Testis (tissue), 2 donors: ENCODE measurements around the gene MCF2L.

Experiments
- POLR2A ChIP-seq: fragments of 450-650 bp; IDR thresholded peaks from one replicate; pipeline ENCODE4 v1.6.1; 2017; ENCODE audit warnings: antibody characterized with exemption, mild to moderate bottlenecking, moderate library complexity
- TF ChIP-seq, protein P1 (sequence below), 3 experiments: fragments of 450-650 bp in 2 of 3; fragments of 200-600 bp in 1 of 3; sonication (generic) in 1 of 3; IDR thresholded peaks; one replicate each; pipeline ENCODE4 v1.5.1; 2016 to 2019; ENCODE audit warnings: antibody characterized with exemption in 3 of 3, mild to moderate bottlenecking in 2 of 3, moderate library complexity in 1 of 3

DNA sequence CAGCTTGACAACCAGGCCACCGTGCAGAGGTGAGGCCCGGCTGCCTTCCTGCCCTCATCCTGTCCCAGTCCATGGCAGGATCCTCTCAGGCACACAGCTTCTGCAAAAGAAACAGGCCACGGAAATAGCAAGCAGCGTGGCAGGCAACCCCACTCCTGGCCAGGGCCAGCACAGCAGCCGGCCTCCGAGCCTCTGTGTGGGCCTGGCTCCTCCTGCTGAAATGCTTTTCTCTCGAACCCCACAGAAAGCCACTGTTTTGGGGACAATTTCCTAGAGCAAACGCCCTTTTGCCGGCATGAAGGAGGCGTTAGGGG is 97.1 kb downstream of the MCF2L start:
- no peak for TF ChIP-seq POLR2A
- TF ChIP-seq, protein P1, sequence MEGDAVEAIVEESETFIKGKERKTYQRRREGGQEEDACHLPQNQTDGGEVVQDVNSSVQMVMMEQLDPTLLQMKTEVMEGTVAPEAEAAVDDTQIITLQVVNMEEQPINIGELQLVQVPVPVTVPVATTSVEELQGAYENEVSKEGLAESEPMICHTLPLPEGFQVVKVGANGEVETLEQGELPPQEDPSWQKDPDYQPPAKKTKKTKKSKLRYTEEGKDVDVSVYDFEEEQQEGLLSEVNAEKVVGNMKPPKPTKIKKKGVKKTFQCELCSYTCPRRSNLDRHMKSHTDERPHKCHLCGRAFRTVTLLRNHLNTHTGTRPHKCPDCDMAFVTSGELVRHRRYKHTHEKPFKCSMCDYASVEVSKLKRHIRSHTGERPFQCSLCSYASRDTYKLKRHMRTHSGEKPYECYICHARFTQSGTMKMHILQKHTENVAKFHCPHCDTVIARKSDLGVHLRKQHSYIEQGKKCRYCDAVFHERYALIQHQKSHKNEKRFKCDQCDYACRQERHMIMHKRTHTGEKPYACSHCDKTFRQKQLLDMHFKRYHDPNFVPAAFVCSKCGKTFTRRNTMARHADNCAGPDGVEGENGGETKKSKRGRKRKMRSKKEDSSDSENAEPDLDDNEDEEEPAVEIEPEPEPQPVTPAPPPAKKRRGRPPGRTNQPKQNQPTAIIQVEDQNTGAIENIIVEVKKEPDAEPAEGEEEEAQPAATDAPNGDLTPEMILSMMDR (IDR thresholded peaks at IDR 0.05): no peak
